GM21390 (cell line): ENCODE results near the gene THTPA.
"Not testable (repeated sequence)": the region's sequence is repeated elsewhere in the genome, so short reads cannot be mapped to it uniquely, and the experiment has no call there.

Source experiments
- ATAC-seq: cut with Tn5 transposase; IDR thresholded peaks from one replicate; pipeline ENCODE4 v1.9.1; 2021; ENCODE audit not compliant: unreplicated experiment

The THTPA gene

DNA sequence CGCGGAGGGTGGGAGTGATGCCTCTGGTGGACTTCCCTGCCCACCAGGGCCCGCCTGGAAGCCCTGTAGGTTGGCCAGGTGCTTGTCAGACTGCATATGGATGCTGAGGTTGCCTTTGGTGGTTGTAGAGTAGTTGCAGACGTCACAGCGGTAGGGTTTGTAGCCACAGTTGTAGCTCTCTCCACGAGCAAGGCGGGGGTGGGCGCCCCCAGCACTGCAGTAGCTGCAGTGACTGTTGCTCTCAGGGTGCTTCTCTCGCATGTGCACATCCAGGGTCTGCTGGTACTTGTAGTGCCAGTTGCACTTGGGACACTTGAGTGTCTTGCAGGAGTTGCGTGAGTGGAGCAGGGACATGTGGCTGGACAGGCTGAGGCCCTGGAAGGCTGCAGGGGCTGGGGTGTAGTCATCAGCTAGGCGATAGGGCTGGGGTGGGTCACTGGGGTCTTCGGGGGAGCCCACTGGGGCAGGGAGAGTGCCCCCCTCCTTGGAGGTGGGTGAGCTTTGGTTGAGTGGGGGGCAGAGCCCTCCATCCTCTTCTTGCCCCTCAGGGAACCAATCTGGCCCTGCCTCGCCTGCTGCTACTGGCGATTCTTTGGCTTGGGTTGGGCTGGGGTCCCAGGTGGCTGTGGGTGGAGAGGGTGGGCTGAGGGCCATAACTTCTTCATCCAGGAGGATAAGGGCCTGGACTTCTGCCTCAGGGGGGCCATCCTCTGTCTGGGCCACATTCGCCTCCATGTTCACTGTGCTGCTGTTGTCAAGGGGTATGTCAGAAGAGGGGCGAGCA lies 22.2 kb upstream of the THTPA start:
- no peak for ATAC-seq

DNA sequence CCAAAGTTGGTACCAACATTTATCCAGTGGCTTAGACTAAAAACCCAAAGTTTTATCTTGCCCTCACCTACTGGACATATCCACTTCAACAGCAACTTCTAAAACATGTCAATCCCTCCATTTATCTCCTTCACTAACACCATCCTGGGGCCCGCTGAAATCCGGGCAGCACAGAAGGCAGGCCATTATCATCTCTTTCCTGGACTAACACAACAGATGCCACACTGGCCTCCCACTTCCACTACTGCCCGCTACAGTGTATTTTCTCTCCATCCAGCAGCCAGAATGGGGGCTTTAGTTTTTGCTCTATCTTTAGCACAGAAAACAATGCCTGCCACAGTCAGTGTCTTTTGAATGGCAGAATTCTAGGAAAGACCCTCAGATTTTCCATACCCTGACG lies 20.1 kb upstream of the THTPA start:
- no peak for ATAC-seq

DNA sequence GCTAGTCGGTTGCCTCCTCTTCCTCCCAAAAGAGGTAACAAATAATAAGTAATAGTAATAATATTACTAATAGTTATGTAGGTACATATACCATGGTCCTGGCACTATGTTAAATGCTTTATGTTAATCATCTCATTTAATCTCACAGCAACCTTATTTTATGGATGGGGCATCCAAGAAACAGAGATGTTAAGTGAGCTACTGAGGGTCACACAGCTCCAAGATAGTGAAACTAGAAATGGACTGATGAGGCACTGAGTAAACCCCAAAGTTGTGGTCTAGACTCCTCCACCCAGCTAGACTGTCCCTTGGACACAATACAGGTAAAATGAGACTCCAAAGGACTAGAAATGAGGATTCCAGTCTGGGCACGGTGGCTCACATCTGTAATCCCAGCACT lies 19.6 kb upstream of the THTPA start:
- ATAC-seq = no peak

DNA sequence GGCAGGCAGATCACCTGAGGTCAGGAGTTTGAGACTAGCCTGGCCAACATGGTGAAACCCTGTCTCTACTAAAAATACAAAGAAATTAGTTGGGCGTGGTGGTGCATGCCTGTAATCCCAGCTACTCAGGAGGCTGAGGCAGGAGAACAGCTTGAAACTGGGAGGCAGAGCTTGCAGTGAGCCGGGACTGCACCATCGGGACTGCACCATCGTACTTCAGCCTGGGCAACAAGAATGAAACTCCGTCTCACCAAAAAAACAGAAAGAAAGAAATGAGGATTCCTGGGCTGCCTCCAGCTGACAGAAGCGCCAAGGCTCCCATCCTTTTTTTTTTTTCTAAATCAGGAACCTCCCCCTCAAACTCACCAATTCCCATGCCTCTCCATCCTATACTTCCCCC lies 19.2 kb upstream of the THTPA start:
- ATAC-seq = not testable (repeated sequence)

DNA sequence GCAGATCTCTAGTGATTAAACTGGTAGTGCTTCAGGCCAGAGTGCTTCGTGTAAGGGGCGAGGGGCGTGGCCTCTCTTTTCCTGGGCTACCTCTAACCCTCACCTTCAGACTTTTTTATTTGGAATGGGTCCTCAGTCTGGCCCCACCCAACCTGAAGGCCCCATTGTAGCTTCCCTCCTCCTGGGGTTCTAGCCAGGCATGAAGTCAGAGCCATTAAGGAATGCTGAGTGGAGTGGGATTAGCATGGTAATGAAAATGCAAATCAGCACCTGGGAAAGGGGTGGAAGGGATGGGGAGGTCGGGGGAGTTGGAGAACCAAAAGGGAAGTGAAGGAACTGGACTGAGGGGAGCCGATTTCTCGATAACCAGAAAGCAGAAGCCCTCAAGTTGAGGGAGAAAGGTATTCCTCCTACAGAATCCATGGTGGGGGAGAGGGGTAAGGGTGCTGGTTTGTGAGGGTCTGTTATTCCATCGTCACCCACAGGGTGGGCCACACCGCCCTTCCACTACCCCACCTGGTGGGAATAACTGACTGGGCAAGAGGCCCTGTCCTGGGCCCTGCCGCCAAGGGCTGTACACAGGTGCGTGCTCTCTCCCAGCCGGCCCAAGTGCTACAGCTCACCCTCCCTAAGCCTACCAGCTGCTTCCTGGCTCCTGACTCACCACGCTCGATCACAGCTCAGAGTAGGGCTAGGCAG lies 18.6 kb upstream of the THTPA start:
- ATAC-seq = no peak

DNA sequence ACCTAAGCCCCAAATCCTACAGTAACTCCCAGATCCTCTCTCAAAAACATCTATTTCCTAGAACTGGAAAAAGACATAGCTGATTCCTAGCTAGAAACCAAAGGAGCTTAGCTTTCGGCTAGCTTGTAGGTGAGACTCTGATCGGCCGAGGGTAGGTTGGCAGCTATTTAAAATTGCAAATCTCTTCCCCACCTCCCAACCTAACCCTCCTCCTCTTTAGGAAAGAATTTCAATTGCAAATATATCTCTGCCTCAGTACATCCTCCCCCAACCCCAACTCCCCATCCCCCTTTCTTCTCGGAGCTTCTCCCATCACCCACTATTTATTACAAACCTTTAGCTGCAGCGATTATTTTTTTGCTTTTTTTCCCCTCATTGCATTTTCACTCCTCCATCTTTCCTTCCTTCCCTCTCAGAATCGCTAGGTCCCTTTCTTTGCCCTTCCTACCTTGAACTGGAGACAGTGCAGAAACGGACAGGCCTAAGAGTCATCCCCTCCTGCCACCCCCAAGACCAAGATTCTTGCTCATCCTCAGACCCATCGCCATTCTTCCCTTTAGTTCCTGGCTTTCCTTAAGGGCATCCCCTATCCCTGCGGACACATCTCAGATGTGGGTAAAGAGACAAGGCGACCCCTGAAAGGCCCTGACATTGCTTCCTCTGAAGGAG lies 17.9 kb upstream of the THTPA start:
- ATAC-seq = no peak

DNA sequence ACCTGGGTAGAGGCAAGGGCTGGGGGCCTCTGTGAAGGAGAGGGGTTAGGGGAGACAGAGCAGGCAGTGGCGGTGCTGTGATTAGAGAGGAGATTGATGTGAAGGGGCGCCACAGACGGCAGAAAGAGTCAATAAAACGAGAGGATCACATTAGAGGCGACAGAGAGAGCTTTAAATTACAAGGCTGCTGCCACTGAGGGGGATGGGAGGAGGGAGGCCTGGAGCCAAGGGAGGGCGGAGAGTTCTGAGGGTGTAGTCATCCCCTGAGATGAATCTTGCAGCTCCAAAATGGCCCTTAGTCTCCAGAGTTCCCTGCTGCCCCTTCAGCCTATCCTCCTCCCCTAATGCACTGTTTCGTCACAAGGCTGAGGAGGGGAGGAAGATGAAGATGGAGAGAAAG lies 17.3 kb upstream of the THTPA start:
- ATAC-seq = no peak

DNA sequence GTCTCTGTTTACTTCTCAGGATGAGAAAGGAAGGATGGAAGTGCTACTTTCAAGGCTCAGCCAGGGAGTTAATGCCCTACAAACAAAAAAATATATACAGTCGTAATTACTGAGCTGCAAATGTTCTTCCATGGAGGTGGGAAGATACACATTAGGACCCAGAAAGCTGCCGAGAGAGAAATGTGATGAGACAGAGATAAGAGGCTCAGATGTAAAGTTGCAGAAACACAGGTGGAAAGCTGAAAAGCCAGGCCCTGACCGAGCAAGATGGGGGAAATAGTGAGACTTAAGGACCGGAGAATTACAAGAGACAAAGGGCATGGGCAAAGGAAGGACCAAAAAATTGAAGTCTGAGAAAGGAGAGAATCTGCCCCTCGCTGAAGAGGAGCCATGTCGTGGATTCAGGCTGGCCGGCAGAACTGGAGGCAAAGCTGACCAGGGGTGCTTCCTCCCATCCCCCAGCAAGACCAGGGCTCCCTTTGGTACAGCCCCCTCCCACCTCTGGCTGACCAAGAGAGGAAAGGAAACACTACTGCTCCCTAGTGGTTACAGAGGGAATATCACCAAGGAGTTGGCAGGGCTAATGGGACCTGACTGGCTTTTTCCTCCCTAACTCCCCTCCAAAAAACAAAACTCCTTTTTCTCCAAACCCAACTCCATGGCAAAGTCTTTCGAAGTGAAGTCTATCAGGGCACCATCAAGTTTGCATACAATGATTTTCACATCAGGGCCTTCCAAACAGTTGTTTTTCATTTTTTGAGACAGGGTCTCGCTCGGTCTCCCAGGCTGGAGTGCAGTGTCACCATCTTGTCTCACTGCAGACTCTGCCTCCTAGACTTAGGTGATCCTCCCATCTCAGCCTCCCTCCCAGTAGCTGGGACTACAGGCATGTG lies 16.6 kb upstream of the THTPA start:
- ATAC-seq = no peak

DNA sequence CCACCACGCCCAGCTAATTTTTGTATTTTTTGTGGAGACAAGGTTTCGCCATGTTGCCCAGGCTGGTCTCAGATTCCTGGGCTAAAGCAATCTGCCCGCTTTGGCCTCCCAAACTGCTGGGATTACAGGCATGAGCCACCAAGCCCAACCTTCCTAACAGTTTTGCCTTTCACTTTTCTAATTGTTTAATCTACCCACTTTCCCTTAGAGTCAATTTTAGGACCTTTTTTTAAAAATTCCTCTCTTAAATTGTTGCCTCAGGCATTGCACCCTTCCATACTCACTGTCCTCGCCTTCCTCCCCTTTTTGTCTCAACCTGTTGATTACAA lies 16.0 kb upstream of the THTPA start:
- ATAC-seq = no peak

DNA sequence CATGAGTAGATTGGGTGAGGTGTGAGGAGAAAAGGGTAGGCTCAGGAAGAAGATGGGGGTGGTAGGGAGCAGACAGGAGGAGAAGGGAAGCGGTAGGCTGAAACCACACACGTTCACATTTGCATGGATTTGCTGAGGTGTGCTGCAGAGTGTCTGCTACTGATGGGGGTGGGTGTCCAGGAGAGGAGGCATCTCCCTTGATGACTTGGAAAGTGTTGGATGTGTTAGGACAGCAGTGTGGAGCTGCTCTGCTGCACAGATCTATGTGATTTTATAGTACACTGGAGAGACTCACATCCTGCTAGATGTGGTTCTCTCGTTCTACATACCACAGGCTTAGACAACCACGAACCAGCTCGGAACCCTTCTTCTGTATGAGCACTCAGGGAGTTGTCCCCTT lies 13.8 kb upstream of the THTPA start:
- ATAC-seq = no peak

DNA sequence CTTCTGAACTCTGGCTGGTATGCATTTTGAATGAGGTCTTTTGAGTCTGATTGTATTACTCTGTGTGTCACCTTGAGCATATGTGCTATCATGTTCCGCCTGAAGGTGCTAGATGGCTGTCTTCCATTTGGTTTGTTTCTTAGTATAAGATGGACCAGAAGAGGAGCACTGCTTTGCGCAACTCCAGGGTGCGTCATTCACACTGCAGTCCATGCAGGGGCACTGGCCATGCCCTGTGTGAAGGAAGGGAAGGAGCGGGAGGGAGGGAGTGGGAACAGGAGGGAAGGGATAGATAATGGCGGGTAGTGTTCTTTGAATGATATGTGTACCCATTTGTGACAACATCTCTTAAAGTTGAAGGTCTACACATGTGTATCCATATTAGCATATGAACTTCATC lies 12.7 kb upstream of the THTPA start:
- no peak for ATAC-seq

DNA sequence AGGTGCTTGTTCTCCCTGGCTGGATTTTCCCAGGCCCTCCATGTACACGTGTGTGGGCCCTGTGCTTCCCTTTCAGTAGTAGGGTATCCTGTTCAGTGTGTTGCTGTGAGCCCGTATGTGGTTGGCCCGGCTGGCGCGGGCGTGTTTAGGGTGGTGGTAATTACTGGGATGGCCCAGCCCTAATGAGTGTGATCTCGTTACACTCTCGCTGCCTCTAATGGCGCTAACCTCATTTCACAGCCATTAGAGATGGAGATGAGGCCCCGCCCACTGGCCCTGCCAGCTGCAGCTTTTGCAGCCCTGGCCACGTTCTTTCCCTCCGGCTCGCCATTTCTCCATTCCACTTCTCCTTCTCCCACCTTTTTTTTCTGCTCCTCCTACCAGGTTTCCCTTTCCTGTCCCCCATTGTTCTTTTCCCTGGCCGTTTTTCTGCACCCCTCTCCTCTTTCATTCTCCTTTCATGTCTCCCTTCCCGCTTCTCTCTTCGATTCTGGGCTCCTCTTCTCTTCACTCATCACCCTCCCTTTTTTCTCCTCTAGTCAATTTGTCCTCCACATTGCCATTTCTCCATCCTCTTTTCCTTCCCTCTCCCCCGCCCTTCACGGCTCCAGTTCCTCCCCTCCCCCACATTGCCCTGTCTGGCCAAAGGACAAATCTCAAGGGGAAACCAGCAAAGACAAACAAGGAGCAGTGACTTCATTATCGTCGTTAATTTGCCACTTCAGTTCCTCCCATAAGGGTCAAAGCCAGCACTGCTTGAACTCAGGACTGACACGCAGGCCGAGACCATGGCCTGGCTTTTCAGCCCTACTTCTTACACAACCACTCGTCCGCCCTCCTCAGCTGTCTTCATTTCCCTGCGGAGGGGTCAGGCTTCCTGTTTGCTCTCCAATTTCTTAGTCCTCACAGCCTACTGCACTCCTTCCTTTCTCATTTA lies 11.3 kb upstream of the THTPA start:
- ATAC-seq = no peak

DNA sequence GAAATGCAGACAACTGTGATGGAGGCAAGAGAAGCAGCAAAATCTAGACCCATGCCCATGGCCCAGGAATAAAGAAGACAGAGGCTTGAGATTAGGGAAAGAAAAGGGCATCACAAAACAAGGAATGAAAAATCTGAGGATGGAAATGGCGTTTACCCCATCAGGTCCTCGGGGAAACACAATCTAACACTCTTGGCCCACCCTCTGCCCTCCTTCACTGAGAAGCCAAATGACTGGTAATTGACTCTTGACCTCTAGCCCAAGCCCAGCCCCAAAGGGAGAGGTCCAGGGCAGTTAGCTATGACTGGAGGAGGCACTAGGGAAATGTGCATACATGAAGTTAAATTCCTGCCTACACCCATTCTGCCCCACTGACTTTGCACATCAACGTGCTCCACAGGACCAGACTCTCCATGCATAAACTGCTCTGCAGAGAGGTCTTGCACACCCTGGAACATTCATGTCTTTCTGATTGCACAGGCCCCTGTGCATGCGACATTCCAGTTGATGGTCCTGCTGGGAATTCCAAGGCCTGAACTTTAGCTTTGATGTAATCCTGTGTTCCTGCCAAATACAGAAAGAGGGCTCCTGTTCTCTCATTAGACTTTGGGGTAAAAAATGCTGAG lies 10.2 kb upstream of the THTPA start:
- no peak for ATAC-seq

DNA sequence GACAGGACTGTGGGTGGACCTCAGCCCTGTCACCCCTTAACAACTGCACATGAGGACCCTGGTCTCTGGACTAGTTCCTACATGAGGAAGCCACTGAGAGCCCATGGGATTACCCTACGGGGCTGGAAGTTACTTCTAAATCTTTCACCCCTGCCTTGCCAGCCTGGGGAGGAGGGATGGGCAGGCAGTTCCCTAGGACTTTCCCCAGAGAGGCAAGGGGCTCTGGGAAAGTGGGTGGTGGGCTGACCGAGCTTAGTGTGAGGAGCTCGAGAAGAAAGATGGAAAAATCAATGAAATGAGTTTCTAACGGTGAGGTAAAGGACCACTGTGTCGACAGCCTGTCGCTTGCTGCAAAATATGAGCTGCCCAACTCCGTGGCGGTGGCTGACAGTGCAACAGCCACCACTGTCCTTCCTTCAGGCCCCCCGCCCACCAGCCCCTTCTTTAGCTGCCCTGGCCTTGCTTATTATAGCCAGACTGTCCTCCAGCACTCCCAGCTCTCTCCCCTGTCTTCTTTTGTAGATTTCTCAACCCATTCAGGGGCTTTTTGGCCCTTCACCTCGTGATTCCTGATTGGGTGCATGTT lies 9.5 kb upstream of the THTPA start:
- no peak for ATAC-seq

DNA sequence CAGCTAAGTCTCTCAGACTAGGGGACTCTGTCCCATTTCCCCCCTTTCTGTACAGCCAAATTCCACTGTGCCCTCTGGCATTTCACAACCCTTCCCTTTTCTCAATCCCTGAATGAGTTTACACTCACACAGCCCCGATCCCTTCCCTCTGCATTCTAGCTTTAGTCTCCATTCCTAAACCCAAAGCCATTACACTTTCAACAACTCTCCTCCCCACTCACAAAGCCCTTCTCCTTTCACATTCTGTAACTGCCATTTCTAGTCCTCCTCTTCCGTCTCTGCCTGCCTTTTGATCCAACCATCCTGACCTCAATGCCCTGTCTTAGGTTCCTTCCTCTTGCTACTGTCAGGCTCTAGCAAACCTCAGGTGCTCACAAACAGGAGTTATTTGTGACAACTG lies 8.1 kb upstream of the THTPA start:
- no peak for ATAC-seq

DNA sequence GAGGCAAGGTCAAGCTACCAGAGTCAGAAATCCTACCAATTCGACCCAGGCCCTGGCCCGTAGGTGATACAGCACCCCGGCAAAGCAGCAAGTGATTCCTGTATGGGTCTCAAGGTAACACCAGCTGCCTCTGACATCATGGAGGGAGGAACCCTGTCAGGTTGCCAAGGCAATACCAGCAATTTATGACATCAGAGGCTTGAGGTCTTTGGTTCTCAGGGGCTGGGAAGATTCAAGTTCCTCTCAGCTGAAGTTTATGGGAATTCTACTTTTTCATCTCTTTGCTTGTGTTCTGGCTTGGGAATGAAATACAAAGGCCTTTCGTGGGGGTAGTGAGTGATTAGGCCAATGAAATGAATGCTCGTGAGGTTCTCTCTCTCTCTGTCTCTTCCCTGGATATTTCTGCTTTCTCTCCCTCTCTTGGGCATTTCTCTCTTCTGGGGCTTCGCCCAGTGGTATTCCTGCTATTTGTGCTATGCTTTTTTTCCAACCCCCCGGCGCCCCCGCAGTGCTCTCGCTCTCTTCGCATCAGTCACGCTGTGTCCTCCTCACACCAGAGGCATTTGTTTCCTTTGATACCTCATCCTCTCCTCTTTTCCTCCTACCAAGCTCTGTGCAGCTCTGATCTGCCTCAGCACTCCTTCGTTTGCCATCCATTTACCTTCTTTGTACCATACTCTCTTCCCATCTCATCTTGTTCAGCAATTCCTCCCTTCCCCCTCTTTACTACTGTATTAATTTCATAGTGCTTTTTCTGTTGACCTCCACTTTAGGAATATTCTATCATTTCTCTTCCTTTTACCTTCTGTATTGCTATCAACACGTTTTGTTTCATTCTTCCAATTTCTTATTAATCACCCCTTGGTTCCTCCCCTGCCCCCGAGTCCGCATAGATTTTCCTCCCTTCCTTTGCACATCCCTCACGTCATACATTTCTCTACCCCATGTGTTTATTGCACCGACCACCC lies 7.4 kb upstream of the THTPA start:
- ATAC-seq = no peak

DNA sequence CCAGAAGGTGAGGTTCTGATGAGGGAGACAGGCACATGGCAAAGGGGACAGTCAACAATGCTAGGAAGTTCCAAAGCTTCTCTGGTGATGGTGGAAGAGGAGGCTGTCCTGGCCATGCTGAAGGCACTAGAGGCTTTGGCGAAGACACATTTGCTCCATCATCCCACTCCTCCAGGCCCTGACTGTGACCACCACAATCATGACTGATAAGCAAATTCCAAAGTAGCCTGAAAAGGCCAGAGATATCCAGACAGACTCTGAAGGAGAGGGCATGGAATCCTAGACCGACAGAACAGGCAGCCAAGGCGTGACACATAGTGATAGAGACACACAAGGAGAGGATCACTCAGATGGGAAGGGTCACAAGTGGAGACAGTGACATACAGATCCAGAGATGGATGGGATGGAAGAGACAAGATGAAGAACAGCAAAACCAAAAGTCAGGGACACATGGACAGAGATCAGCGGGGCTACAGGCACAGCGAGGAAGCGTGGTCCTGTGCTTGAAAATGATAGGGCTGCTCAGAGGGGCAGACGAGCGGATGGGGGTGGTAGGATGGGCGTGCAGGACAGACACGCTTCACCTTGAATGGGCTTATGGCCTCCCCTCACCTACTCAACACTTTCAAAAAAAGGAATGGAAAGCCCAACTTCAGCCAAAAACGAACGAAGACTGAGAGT lies 5.8 kb upstream of the THTPA start:
- no peak for ATAC-seq

DNA sequence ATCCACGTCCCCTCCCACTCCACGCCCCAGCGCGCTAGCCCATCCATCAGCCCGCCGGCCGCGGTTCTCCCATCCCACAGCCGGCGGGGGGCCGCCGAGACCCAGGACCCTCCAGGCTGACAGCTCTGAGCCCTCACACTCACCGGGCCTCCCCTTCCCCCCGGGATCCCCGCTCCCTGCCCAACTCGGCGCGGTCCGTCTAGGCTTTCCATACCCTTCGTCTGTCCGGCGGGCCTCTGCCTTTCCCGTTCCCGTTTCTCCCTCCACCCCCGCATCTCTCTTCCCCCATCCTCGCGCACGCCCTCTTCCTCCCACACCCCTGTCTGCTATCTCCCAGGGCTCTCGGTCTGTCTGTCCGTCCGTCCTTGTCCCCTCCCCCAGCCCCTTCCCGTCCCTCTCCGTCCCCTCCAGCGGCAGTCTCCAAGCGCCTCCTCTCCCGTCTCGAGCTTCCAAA lies 5.2 kb upstream of the THTPA start:
- no peak for ATAC-seq
